ENCODE results near the gene SUDS3.

SUDS3 gene

DNA sequence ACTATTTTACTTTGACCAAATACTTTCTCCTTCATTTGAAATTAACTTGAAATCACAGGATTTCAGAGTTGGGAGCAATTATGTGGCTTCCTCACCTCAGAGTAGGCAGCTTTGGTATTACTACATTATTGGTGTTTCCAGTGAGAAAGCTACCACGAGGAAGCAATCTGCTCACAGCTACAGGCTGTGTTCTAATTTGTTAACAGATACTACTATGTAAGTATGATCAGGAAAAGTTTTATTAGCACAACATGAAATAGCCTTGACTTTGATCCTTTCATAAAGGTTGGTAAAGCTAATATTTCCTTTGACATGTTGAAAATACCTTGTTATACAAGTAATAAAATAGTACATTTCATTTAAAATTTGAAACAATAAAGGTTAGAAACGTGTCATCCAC, 34.3 kb upstream of the SUDS3 start:
- Histone ChIP-seq H3K36me3 (ENCODE audit: control insufficient read depth, insufficient read depth, low read length) (no peaks in the 10 kb centered on the region), H3K4me3 (replicated peaks; ENCODE audit: low read depth, low read length) (no peak overlapping the region), H3K27me3 (replicated peaks; ENCODE audit: control insufficient read depth, insufficient read depth, low read length) (no peaks in the 10 kb centered on the region)
- no peak for DNase-seq (ENCODE audit: extremely low read depth, insufficient read length)
- TF ChIP-seq, protein P1, sequence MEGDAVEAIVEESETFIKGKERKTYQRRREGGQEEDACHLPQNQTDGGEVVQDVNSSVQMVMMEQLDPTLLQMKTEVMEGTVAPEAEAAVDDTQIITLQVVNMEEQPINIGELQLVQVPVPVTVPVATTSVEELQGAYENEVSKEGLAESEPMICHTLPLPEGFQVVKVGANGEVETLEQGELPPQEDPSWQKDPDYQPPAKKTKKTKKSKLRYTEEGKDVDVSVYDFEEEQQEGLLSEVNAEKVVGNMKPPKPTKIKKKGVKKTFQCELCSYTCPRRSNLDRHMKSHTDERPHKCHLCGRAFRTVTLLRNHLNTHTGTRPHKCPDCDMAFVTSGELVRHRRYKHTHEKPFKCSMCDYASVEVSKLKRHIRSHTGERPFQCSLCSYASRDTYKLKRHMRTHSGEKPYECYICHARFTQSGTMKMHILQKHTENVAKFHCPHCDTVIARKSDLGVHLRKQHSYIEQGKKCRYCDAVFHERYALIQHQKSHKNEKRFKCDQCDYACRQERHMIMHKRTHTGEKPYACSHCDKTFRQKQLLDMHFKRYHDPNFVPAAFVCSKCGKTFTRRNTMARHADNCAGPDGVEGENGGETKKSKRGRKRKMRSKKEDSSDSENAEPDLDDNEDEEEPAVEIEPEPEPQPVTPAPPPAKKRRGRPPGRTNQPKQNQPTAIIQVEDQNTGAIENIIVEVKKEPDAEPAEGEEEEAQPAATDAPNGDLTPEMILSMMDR (IDR thresholded peaks at IDR 0.05; ENCODE audit: insufficient read depth, low read length, poor library complexity, severe bottlenecking), result no peak

DNA sequence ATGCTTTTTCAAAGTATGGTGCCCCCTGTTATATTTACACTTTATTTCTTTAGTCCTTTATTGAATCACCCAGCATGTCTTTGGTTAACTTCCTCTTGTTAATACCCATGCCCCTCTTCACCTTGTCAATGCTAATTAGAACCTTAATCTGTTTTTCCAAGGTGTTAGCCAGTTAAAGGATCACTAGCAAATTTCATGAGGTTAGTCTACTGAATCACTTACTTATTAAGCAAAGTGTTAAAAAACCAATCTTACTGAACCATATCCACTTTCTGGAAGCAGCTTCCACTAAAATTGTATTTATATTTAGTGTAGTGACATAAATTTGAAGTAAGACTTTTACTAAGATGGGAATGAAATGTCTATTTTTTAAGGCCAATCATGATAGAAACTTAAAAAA, 31.5 kb upstream of the SUDS3 start:
- Histone ChIP-seq H3K27me3 (replicated peaks; ENCODE audit: control insufficient read depth, insufficient read depth, low read length) (no peaks in the 10 kb centered on the region), H3K4me3 (replicated peaks; ENCODE audit: low read depth, low read length) (no peak overlapping the region), H3K36me3 (ENCODE audit: control insufficient read depth, insufficient read depth, low read length) (no peaks in the 10 kb centered on the region)
- no peak for DNase-seq (ENCODE audit: extremely low read depth, insufficient read length)
- TF ChIP-seq, protein P1 (IDR thresholded peaks at IDR 0.05; ENCODE audit: insufficient read depth, low read length, poor library complexity, severe bottlenecking), result no peak

DNA sequence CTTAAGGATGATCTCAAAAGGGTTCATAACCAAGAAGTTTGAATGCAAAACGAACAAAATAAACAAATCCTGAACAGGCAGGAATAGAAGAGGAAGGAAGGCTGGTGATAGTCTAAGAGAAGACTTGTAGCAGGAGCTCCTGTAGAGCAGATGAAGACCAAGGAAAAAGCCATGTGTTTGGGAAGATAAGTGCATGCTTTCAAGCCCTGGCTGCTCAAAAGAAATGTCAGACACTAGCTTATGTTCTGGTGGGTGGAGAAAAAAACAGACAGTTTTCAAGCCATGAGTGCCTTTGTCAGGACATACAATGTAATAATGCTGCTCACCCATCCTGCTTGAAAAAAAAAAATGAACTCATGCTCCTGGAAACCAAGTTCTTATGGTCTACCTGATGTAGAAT, 31.0 kb upstream of the SUDS3 start:
- TF ChIP-seq, protein P1 (IDR thresholded peaks at IDR 0.05; ENCODE audit: insufficient read depth, low read length, poor library complexity, severe bottlenecking), result no peak

DNA sequence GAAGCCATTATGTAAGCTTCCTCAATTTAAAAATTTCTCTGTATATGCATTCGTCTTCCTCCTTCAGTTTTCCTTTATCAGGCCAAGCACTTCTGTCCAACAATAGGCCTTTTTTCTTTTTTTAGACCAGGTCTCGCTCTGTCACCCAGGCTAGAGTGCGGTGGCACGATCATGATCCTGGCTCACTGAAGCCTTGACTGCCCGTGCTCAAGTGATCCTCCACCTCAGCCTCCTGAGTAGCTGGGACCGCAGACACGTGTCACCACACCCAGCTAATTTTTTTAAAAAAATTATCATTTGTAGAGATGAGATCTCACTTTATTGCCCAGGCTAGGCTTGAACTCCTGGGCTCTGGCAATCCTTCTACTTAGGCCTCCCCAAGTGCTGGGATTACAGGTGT, 29.5 kb upstream of the SUDS3 start:
- peak; percentile 52 for DNase-seq (ENCODE audit: extremely low read depth, insufficient read length)
- H3K4me3 ChIP-seq (replicated peaks; ENCODE audit: low read depth, low read length), result no peak overlapping the region
- H3K36me3 ChIP-seq (ENCODE audit: control insufficient read depth, insufficient read depth, low read length), result no peaks in the 10 kb centered on the region
- TF ChIP-seq, protein P1 (IDR thresholded peaks at IDR 0.05; ENCODE audit: insufficient read depth, low read length, poor library complexity, severe bottlenecking), result no peak
- H3K27me3 ChIP-seq (replicated peaks; ENCODE audit: control insufficient read depth, insufficient read depth, low read length), result no peaks in the 10 kb centered on the region

More for the DNA sequence above, 31.0 kb upstream of the SUDS3 start:
- H3K27me3 ChIP-seq (replicated peaks; ENCODE audit: control insufficient read depth, insufficient read depth, low read length), result no peaks in the 10 kb centered on the region
- H3K4me3 ChIP-seq (replicated peaks; ENCODE audit: low read depth, low read length), result no peak overlapping the region
- DNase-seq (ENCODE audit: extremely low read depth, insufficient read length), result no peak
- H3K36me3 ChIP-seq (ENCODE audit: control insufficient read depth, insufficient read depth, low read length), result no peaks in the 10 kb centered on the region

DNA sequence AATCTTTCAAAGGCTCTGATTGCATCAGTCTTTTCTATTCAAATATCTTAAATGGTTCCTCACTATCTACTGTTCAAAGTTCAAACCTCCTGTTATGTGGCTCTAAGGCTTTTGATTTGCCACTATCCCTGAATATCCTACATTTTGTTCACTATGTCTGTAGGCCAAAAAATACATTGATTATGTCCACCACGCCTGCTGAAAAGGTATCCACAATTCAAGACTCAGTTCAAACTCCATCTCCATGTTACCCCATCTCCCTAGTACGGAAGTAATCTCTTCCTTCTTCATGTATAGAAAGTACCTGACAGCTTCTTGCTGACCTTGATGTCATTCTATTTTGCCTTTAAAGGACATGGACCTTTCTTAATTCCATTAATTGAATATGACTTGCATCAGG, 28.4 kb upstream of the SUDS3 start:
- DNase-seq (ENCODE audit: extremely low read depth, insufficient read length), result no peak
- no peaks in the 10 kb centered on the region for H3K36me3 ChIP-seq (ENCODE audit: control insufficient read depth, insufficient read depth, low read length)
- TF ChIP-seq, protein P1 (IDR thresholded peaks at IDR 0.05; ENCODE audit: insufficient read depth, low read length, poor library complexity, severe bottlenecking), result no peak
- no peaks in the 10 kb centered on the region for H3K27me3 ChIP-seq (replicated peaks; ENCODE audit: control insufficient read depth, insufficient read depth, low read length)
- H3K4me3 ChIP-seq (replicated peaks; ENCODE audit: low read depth, low read length), result no peak overlapping the region

DNA sequence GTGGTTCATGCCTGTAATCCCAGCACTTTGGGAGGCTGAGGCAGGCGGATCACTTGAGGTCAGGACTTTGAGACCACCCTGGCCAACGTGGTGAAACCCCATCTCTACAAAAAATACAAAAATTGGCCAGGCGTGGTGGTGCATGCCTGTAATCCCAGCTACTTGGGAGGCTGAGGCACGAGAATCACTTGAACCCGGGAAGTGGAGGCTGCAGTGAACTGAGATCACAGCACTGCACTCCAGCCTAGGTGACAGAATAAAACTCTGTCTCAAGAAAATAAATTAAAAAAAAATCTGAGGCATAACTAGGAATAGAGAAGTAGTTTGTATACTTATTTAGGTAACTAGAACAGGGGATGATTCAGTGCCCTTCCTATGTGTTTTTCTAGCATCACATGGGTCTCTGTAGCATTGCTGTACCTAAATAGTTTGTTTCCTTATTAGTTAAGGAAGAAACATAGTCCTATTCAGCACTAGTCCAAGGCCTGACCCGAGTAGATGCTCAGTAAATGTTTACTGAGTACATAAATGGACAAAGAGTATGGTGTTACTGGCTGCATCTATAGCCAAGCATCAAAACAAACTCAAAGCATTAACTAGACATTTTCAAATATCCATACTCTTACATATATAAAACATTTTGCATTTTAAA, 25.3 kb upstream of the SUDS3 start:
- no peaks in the 10 kb centered on the region for H3K36me3 ChIP-seq (ENCODE audit: control insufficient read depth, insufficient read depth, low read length)
- DNase-seq (ENCODE audit: extremely low read depth, insufficient read length), result no peak
- no peak overlapping the region for H3K4me3 ChIP-seq (replicated peaks; ENCODE audit: low read depth, low read length)
- no peaks in the 10 kb centered on the region for H3K27me3 ChIP-seq (replicated peaks; ENCODE audit: control insufficient read depth, insufficient read depth, low read length)
- TF ChIP-seq, protein P1 (IDR thresholded peaks at IDR 0.05; ENCODE audit: insufficient read depth, low read length, poor library complexity, severe bottlenecking), result no peak
